SK-N-SH (cell line): ENCODE data around the gene GDE1.

ENCODE experiments used
- CHD2 ChIP-seq: fragments of 150-350 bp; IDR thresholded peaks from 2 replicates; pipeline ENCODE4 v1.6.1; 2018; ENCODE audit warnings: low read length; ENCODE audit not compliant: partially characterized antibody
- JUND ChIP-seq: IDR thresholded peaks from 2 replicates; pipeline ENCODE4 v1.4.0; 2012
- NFIC ChIP-seq: IDR thresholded peaks from 2 replicates; pipeline ENCODE4 v1.4.0; 2012; ENCODE audit warnings: borderline replicate concordance
- RCOR1 ChIP-seq: fragments of 150-350 bp; IDR thresholded peaks from 2 replicates; pipeline ENCODE4 v1.6.1; 2017; ENCODE audit warnings: antibody characterized with exemption, low read length
- TAF1 ChIP-seq: IDR thresholded peaks from 2 replicates; pipeline ENCODE4 v1.6.1; 2012; ENCODE audit warnings: low read depth, mild to moderate bottlenecking, low read length, moderate library complexity, borderline replicate concordance
- TEAD4 ChIP-seq: IDR thresholded peaks from 2 replicates; pipeline ENCODE4 v1.4.0; 2012; ENCODE audit warnings: mild to moderate bottlenecking, borderline replicate concordance; ENCODE audit not compliant: insufficient read depth
- USF2 ChIP-seq: fragments of 150-350 bp; IDR thresholded peaks from 2 replicates; pipeline ENCODE4 v1.6.1; 2017; ENCODE audit warnings: antibody characterized with exemption, low read length, low read depth, borderline replicate concordance
- YY1 ChIP-seq: IDR thresholded peaks from 2 replicates; pipeline ENCODE4 v1.4.0; 2012; ENCODE audit warnings: low read depth, mild to moderate bottlenecking
- TF ChIP-seq, protein P1 (sequence below): fragments of 200-600 bp; sonication (generic); IDR thresholded peaks from 2 replicates; pipeline ENCODE4 v1.6.1; 2017; ENCODE audit warnings: antibody characterized with exemption, mild to moderate bottlenecking, moderate library complexity
- TF ChIP-seq, protein P2 (sequence below): IDR thresholded peaks from 2 replicates; pipeline ENCODE4 v1.4.0; 2012; ENCODE audit warnings: low read depth

GRCh38 chr16:19486750-19487325 is 35.1 kb downstream of the GDE1 start:
- TF ChIP-seq, protein P1, sequence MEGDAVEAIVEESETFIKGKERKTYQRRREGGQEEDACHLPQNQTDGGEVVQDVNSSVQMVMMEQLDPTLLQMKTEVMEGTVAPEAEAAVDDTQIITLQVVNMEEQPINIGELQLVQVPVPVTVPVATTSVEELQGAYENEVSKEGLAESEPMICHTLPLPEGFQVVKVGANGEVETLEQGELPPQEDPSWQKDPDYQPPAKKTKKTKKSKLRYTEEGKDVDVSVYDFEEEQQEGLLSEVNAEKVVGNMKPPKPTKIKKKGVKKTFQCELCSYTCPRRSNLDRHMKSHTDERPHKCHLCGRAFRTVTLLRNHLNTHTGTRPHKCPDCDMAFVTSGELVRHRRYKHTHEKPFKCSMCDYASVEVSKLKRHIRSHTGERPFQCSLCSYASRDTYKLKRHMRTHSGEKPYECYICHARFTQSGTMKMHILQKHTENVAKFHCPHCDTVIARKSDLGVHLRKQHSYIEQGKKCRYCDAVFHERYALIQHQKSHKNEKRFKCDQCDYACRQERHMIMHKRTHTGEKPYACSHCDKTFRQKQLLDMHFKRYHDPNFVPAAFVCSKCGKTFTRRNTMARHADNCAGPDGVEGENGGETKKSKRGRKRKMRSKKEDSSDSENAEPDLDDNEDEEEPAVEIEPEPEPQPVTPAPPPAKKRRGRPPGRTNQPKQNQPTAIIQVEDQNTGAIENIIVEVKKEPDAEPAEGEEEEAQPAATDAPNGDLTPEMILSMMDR = no peak
- TF ChIP-seq, protein P2, sequence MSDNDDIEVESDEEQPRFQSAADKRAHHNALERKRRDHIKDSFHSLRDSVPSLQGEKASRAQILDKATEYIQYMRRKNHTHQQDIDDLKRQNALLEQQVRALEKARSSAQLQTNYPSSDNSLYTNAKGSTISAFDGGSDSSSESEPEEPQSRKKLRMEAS = no peak
- TF ChIP-seq CHD2 (no peak), NFIC (no peak), JUND (no peak), TAF1 (no peak), USF2 (no peak), YY1 (no peak), RCOR1 (no peak), TEAD4 (no peak)
